ENCODE measurements around the gene OMG.

Gene OMG

GRCh38 chr17:31260151-31260550, 36.9 kb downstream of the OMG start:
- H3K9me3 ChIP-seq (ENCODE audit: low read length): no peaks in the 10 kb centered on the region
- H3K9ac ChIP-seq (ENCODE audit: low read length): no peak overlapping the region
- H2AFZ ChIP-seq (ENCODE audit: low read length): no peak overlapping the region
- no peak overlapping the region for H3K27ac ChIP-seq (ENCODE audit: low read depth, low read length, poor library complexity, severe bottlenecking)
- peaks cover 12% of the 10 kb centered on the region; the same call in 1 of the 2 replicates for H3K36me3 ChIP-seq (ENCODE audit: insufficient read depth, low read length)
- no peak overlapping the region for H3K4me3 ChIP-seq (ENCODE audit: low read depth, low read length, poor library complexity, severe bottlenecking)
- TF ChIP-seq EZH2 (IDR thresholded peaks at IDR 0.05; ENCODE audit: borderline replicate concordance, low read length): no peak
- no peak for TF ChIP-seq CTCF (IDR thresholded peaks at IDR 0.05; ENCODE audit: low read length)
- H3K4me1 ChIP-seq (ENCODE audit: insufficient read depth, low read length, severe bottlenecking): no peaks in the 10 kb centered on the region
- no peaks in the 10 kb centered on the region for H4K20me1 ChIP-seq (ENCODE audit: insufficient read depth, low read length)
- no peak overlapping the region for H3K4me2 ChIP-seq (ENCODE audit: low read length)
- H3K79me2 ChIP-seq (ENCODE audit: insufficient read depth, low read length): no peaks in the 10 kb centered on the region
- no peaks in the 10 kb centered on the region for H3K9me2 ChIP-seq (ENCODE audit: low read depth, low read length)
- H3F3A ChIP-seq (ENCODE audit: insufficient read depth, low read length): no peaks in the 10 kb centered on the region
- H3K27me3 ChIP-seq (ENCODE audit: insufficient read depth, low read length): no peaks in the 10 kb centered on the region

GRCh38 chr17:31256936-31257335, 40.1 kb downstream of the OMG start:
- no peak overlapping the region for H3K9ac ChIP-seq (ENCODE audit: low read length)
- no peak overlapping the region for H2AFZ ChIP-seq (ENCODE audit: low read length)
- no peak overlapping the region for H3K27ac ChIP-seq (ENCODE audit: low read depth, low read length, poor library complexity, severe bottlenecking)
- H3F3A ChIP-seq (ENCODE audit: insufficient read depth, low read length): no peaks in the 10 kb centered on the region
- no peaks in the 10 kb centered on the region for H3K9me2 ChIP-seq (ENCODE audit: low read depth, low read length)
- H3K4me3 ChIP-seq (ENCODE audit: low read depth, low read length, poor library complexity, severe bottlenecking): no peak overlapping the region
- TF ChIP-seq CTCF (IDR thresholded peaks at IDR 0.05; ENCODE audit: low read length): no peak
- no peak for TF ChIP-seq EZH2 (IDR thresholded peaks at IDR 0.05; ENCODE audit: borderline replicate concordance, low read length)
- no peaks in the 10 kb centered on the region for H3K79me2 ChIP-seq (ENCODE audit: insufficient read depth, low read length)
- no peak overlapping the region for H3K4me2 ChIP-seq (ENCODE audit: low read length)
- H3K36me3 ChIP-seq (ENCODE audit: insufficient read depth, low read length): peaks cover 13% of the 10 kb centered on the region; the same call in 1 of the 2 replicates
- H4K20me1 ChIP-seq (ENCODE audit: insufficient read depth, low read length): no peaks in the 10 kb centered on the region
- no peaks in the 10 kb centered on the region for H3K4me1 ChIP-seq (ENCODE audit: insufficient read depth, low read length, severe bottlenecking)
- H3K9me3 ChIP-seq (ENCODE audit: low read length): no peaks in the 10 kb centered on the region
- no peaks in the 10 kb centered on the region for H3K27me3 ChIP-seq (ENCODE audit: insufficient read depth, low read length)

- peaks cover 11% of the 10 kb centered on the region for H3K4me1 ChIP-seq (ENCODE audit: insufficient read depth, low read length, severe bottlenecking)
- no peak overlapping the region for H3K9ac ChIP-seq (ENCODE audit: low read length)
- no peaks in the 10 kb centered on the region for H3K27me3 ChIP-seq (ENCODE audit: insufficient read depth, low read length)
- H3K9me3 ChIP-seq (ENCODE audit: low read length): no peaks in the 10 kb centered on the region
- H3K79me2 ChIP-seq (ENCODE audit: insufficient read depth, low read length): no peaks in the 10 kb centered on the region
- no peak overlapping the region for H3K4me3 ChIP-seq (ENCODE audit: low read depth, low read length, poor library complexity, severe bottlenecking)
- no peak overlapping the region for H3K4me2 ChIP-seq (ENCODE audit: low read length)
- no peaks in the 10 kb centered on the region for H3F3A ChIP-seq (ENCODE audit: insufficient read depth, low read length)
- H4K20me1 ChIP-seq (ENCODE audit: insufficient read depth, low read length): no peaks in the 10 kb centered on the region
- no peaks in the 10 kb centered on the region for H3K9me2 ChIP-seq (ENCODE audit: low read depth, low read length)
- H3K36me3 ChIP-seq (ENCODE audit: insufficient read depth, low read length): peaks cover 5% of the 10 kb centered on the region; the same call in 1 of the 2 replicates
- no peak overlapping the region for H2AFZ ChIP-seq (ENCODE audit: low read length)
- no peak overlapping the region for H3K27ac ChIP-seq (ENCODE audit: low read depth, low read length, poor library complexity, severe bottlenecking)
- TF ChIP-seq EZH2 (IDR thresholded peaks at IDR 0.05; ENCODE audit: borderline replicate concordance, low read length): no peak
- TF ChIP-seq CTCF (IDR thresholded peaks at IDR 0.05; ENCODE audit: low read length): no peak
These were observed 42.4 kb downstream of the OMG start for GRCh38 chr17:31254654-31255053.

Measured in OCI-LY1 (cell line).